Measurements from ENCODE around the gene PRSS23.

GRCh38 chr11:86795949-86796348 is 4.4 kb upstream of the PRSS23 start:
- TF ChIP-seq CTCF (IDR thresholded peaks at IDR 0.05): no peak
- no peak for TF ChIP-seq POLR2A (IDR thresholded peaks at IDR 0.05)

Measured in right lobe of liver (tissue), 4 donors.